Pons (tissue), 1 donor: ENCODE data around the gene PEPD.

Experiments used
- DNase-seq: peaks from one replicate; pipeline ENCODE4 v3.0.0-alpha.2; 2016; ENCODE audit warnings: low spot score

The PEPD gene

GRCh38 chr19:33438987-33439781 is 82.4 kb downstream of the PEPD start:
- DNase-seq, result no peak

DNA sequence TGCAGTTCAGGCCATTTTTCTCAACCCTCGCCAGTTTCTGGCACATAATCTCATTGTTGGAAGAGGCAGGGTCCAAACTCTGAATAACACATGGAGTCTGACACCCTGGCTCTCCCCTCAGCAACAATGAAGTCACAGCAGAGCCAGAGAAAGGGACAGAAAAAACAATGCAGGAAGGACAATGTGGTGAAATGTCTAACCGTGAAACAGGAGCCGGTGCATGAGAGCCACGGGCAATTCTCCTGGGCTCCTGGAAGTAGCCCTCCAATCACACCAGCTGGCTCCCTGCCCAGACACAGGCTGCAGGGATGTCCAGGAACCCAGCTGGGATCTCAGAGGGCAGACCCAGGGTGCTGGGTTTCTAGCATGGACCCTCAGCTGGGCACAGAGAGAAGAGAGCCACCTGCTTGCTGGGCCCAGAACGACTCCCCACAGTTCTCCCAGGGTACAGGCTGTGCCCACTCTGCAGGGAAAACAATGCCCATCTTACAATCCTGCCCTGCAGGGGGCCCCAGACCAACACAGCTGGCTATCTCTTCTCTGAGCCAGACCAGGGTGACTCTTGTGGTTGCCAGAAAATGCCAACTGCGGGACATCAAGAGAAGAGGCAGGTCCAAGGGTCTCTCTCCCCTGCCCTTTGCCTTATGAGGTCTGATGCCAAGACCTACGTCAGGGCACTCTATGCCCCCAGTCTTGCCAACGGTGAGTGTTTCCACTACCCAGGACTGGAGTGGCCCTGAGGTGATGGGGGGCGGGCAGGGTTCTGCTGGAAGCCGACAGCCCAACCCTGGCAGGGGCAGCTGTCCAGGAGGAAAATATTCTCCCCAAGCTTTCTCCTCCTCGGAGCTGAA is 83.5 kb downstream of the PEPD start:
- DNase-seq, result peak; percentile 61

GRCh38 chr19:33437393-33437820 is 84.2 kb downstream of the PEPD start:
- no peak for DNase-seq

GRCh38 chr19:33436360-33437345 is 84.9 kb downstream of the PEPD start:
- DNase-seq, result no peak

GRCh38 chr19:33435706-33436359 is 85.8 kb downstream of the PEPD start:
- no peak for DNase-seq

- no peak for DNase-seq
Measured at GRCh38 chr19:33434886-33435705, 86.5 kb downstream of the PEPD start.

DNA sequence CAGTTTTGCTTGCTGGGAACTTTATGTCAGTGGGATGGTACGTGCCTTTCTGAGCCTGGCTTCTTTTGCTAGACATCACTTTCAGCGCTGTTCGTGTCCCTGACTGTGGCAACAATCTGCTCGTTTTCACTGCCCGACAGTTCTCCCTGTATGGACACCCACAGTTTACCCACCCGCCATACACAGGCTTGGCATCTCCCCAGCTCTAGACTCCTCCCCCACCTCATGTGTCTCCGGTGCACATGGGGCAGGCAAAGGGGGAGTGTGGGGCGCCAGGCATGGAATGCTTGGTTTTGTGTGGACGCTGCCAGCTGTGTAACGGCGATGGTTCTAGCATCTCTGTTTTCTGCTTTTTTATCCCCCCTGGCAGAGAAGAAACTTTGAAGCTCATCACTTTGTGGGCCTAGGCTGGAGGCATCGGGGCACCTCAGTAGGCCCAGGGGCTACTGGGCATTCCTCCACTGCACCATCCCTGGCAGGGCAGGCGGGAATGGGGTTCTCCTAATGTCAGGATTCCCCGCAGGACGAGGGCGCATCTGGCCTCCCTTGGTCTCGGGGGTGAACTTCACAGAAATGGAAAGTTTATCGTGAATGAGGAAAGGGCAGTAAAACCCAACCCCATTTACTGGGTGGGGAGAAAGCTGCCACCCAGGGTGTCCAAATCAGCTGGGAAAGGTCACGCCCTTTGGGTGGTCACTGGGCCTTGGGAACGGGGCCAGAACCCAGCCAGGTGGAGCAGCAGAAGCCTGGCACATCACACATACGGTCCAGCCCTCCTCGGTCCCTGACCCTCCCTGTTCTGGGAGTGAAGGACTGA is 87.3 kb downstream of the PEPD start:
- no peak for DNase-seq

DNA sequence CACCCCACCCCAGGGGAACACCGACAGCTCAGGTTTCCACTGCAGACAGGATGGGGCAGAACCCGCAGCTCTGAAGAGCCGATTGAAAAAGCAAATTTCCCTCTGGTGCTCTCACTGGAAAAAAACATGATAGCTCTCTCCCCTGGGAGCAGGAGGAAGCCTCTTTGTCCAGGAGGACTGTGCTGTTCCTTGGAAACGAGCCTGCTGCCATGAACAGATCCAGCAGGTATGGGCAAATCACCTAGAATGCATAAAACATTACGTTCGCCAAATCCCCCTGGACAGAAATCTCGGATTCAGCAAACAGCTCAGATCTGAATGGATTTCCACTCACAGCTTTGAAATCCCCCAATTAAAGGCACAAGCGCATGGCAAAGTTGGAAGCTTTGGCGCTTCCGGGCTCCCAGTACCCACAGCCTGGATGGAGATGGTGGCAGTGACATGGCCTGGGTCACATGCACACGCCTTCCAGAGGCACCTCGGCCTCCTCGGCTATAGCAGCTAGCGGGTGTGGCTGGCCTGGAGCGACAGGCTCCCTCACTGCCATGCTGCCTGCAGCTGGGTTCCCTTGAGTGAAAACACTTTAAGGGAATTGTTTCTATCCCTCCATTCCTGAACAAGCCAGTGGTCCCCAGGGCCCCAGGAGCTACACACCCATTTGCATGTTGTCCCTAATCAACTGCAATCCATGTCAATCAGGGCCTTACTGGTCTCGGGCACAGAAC is 89.0 kb downstream of the PEPD start:
- DNase-seq, result no peak

DNA sequence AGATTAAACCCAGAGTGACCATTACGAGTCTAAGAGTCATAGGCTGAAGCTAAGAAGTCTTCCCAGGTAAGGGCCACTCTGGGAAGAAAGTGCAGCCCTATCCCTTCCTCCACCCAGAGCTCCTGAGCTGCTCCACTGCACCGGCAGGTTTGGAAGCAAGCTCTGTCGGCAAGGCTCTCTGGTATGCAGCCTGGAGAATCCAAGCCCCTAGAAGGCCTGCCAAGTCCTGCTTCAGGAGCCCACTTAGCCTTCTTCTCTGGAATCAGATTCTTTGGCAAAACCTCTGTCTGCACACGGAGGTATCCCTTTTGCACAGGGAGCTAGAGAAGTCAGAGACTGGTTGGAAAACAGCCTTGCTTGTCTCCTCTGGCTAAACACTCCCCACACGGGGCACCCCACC is 89.6 kb downstream of the PEPD start:
- DNase-seq, result no peak

DNA sequence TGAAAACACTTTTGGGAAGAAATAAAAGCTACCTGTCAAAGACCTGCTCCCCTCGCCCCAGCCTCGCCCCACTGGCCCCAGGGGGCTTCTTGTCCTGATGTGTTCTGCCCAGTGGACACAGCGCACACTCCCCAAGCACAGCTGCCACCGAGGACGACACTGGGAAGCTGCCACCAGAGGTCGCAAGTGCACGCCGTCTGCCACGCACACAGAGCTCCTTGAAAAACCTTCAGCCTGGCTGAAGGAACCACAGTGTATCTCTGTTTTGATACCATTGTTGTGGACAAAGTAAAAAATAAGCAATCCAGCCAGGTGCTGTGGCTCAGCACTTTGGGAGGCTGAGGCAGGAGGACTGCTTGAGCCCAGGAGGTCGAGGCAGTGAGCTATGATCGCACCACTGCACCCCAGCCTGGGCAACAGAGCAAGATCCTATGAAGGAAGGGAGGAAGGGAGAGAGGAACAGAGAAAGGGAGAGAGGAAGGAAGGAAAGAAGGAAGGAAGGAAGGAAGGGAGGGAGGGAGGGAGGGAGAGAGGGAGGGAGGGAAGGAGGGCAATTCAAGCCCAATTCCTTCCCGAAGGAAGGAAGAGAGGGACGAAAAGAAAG is 90.8 kb downstream of the PEPD start:
- DNase-seq, result peak; percentile 68

- DNase-seq, result peak; percentile 46
Measured at GRCh38 chr19:33429891-33430673, 91.5 kb downstream of the PEPD start.

GRCh38 chr19:33428627-33429125 is 92.9 kb downstream of the PEPD start:
- DNase-seq, result no peak

DNA sequence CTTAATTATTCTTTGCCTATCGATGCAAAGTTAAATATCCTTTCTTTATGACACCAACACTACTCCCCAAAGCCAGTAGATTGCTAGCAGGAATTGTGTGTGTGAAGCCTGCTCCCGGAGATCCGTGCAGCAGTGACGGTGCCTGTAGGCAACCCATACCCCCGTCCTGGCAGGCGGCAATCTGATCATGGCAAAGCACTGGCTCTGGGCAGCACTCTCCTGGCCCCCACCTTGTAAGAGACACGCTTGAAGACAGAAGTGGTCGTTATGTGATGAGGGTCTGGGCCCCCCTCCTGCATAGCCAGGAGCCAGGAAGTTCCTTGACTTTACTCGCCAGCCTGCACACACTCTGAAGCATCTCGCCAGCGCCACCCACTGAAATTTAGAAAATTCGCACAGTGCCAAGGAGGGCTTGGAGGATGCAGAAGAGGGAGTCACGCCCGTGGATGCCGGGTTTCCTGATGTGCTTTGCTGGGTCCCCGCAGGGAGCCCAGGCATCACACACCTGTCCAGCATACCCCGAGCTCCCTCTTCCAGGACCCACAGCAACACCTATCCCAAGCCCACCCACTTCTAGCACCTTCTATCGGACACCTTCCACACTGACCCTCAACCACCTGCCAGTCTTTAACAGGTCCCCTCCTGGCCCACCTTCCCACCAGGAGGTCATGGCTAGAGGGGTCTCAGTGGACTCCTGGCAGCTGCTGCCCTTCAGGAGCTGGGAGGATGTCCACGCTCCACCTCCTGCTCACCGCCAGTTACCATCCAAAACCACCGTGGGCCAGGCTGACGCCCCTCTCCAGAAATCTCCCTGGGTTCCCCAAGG is 93.6 kb downstream of the PEPD start:
- no peak for DNase-seq

- no peak for DNase-seq
Measured at GRCh38 chr19:33426621-33427361, 94.8 kb downstream of the PEPD start.

DNA sequence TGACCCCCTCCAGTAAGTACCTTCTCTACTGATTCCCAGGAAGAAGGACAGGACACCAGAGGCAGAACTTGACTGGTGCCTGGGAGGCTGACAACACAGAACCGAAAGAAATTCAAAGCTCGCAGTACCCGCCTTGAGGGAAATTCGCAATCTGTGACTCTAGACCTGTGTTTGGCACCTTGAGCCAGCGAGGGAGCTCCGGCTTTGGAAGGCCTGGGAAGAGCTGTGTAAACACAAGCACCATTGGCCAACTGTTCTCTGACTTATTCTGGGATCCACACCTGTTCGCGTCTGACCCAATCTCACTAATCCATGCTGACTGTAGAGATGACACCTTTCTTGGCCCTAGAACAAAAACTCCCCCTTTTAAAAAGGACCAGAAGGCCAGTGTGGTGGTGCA is 97.4 kb downstream of the PEPD start:
- no peak for DNase-seq
